Measurements from ENCODE around the gene SH3RF3. TPM values are rescaled to one million over a fixed set of nuclear protein-coding genes. Genes with fewer than 3 reads are reported as not detected.

Gene SH3RF3
- 0.28 TPM in 2 replicates for total RNA-seq (ENCODE audit: low replicate concordance)

DNA sequence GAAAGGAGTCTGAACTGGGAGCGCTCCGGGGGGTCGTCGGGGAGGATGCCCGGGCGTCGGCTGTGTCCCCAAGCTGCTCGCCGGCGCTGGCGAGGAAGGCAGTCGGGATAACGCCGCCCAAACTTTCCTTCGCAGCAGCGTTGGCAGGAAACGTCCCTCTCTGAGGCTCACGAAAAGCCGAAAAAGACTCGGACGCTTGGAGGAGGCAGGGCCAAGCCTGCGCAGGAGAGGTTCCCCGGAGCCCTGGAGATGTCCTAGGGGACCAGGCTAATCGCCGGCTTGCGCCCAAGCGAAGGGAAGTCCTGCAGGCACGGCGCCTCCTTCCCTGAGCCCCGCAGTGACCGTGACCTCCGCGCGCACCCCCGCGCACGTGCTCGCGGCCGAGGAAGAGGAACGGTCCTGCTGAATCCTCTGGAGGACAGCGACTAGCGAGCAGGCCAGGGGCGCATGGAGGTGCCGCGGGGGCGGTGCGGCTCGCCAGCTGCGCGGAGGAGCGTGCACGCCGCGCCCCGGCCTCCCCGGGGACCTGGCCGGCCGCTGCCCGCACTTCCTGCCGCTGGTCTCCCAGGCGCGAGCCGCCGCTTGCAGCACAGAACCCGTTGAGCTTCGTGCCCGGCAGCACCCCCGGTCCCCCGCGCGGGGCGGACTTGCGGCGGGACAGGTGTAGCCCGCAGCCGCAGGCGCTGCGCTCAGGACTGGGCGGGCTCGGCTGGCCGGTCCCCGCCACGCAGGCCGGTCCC, at the start of gene SH3RF3:
TSS of gene SH3RF3 (plus strand) at position 590 of the 740 bp plus-strand sequence.
- peak within 1 kb of the TSS; percentile 98 for H3K4me2 ChIP-seq
- no peak within 1 kb of the TSS for H3K9ac ChIP-seq
- peaks cover 10% of the 10 kb centered on the region for H4K20me1 ChIP-seq (ENCODE audit: low read depth)
- Mint-ChIP-seq H3K36me3 (peaks cover 2% of the 10 kb centered on the region), H3K4me3 (peak within 1 kb of the TSS; percentile 95), H3K27me3 (ENCODE audit: insufficient read depth, low read depth) (peaks cover 22% of the 10 kb centered on the region), H3K9me3 (no peaks in the 10 kb centered on the region), H3K4me1 (peaks cover 32% of the 10 kb centered on the region), H3K27ac (no peak within 1 kb of the TSS)
- H3K4me3 ChIP-seq = peak within 1 kb of the TSS; percentile 71
- peak; percentile 68 for DNase-seq (ENCODE audit: low spot score)
- H3K27me3 ChIP-seq = peaks cover 81% of the 10 kb centered on the region
- peak within 1 kb of the TSS; percentile 96 for H2AFZ ChIP-seq (replicated peaks)
- TF ChIP-seq EZH2 (IDR thresholded peaks at IDR 0.05) (peak; percentile 97), CTCF (IDR thresholded peaks at IDR 0.05) (no peak), EZH2phosphoT487 (IDR thresholded peaks at IDR 0.05) (peak; percentile 82)
- no peaks in the 10 kb centered on the region for H3K79me2 ChIP-seq (ENCODE audit: low read depth)
- no peaks in the 10 kb centered on the region for H3K4me1 ChIP-seq
- no peaks in the 10 kb centered on the region for H3F3A ChIP-seq (ENCODE audit: low read depth)
- H3K9me3 ChIP-seq (ENCODE audit: low read depth) = no peaks in the 10 kb centered on the region
- H3K36me3 ChIP-seq = no peaks in the 10 kb centered on the region
- H3K27ac ChIP-seq = no peak within 1 kb of the TSS

DNA sequence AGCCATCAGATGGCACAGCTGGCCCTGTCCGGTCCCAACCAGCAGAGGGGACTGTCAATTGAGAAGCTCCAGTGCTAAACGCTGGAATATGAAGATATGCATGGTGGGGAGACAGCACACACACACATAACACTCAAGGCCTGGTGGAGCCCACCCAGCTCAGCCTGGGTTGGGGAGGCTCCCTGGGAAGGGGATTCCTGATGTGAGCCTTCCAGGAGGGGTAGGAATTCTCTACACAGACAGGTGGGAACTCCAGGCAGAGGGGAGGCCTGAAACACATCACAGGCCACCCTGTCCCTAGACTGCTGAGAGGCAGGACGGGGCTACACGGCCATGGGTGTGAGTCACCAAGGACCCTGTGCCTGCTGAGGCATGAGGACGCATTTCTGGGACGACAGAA, 49.4 kb upstream of the SH3RF3 start:
- no peaks in the 10 kb centered on the region for H3K4me1 ChIP-seq

GRCh38 chr2:109080109-109080508, 48.9 kb upstream of the SH3RF3 start:
- Histone ChIP-seq H3K27ac (no peak overlapping the region), H4K20me1 (ENCODE audit: low read depth) (no peaks in the 10 kb centered on the region), H3K27me3 (no peaks in the 10 kb centered on the region), H3K36me3 (no peaks in the 10 kb centered on the region), H3K4me2 (no peak overlapping the region), H2AFZ (replicated peaks) (no peak overlapping the region), H3K79me2 (ENCODE audit: low read depth) (no peaks in the 10 kb centered on the region), H3K9ac (no peak overlapping the region), H3F3A (ENCODE audit: low read depth) (no peaks in the 10 kb centered on the region), H3K9me3 (ENCODE audit: low read depth) (no peaks in the 10 kb centered on the region), H3K4me1 (no peaks in the 10 kb centered on the region), H3K4me3 (no peak overlapping the region)
- H3K4me1 Mint-ChIP-seq = peaks cover 7% of the 10 kb centered on the region
- H3K36me3 Mint-ChIP-seq = no peaks in the 10 kb centered on the region
- H3K27me3 Mint-ChIP-seq (ENCODE audit: insufficient read depth, low read depth) = peaks cover 3% of the 10 kb centered on the region
- H3K27ac Mint-ChIP-seq = peak overlapping the region; percentile 46
- DNase-seq (ENCODE audit: low spot score) = no peak
- peaks cover 6% of the 10 kb centered on the region for H3K9me3 Mint-ChIP-seq
- peak overlapping the region; percentile 7 for H3K4me3 Mint-ChIP-seq
- TF ChIP-seq EZH2phosphoT487 (IDR thresholded peaks at IDR 0.05) (no peak), EZH2 (IDR thresholded peaks at IDR 0.05) (no peak), CTCF (IDR thresholded peaks at IDR 0.05) (no peak)

More for the DNA sequence above, 49.4 kb upstream of the SH3RF3 start:
- Histone ChIP-seq H3K9me3 (ENCODE audit: low read depth) (no peaks in the 10 kb centered on the region), H3K27ac (no peak overlapping the region), H3K79me2 (ENCODE audit: low read depth) (no peaks in the 10 kb centered on the region), H3K9ac (no peak overlapping the region), H3F3A (ENCODE audit: low read depth) (no peaks in the 10 kb centered on the region), H3K36me3 (no peaks in the 10 kb centered on the region), H3K4me2 (no peak overlapping the region), H4K20me1 (ENCODE audit: low read depth) (no peaks in the 10 kb centered on the region), H2AFZ (replicated peaks) (no peak overlapping the region), H3K27me3 (no peaks in the 10 kb centered on the region), H3K4me3 (no peak overlapping the region)
- Mint-ChIP-seq H3K27ac (peak overlapping the region; percentile 46), H3K9me3 (peaks cover 6% of the 10 kb centered on the region), H3K4me1 (peaks cover 7% of the 10 kb centered on the region), H3K36me3 (no peaks in the 10 kb centered on the region), H3K27me3 (ENCODE audit: insufficient read depth, low read depth) (peaks cover 3% of the 10 kb centered on the region), H3K4me3 (no peak overlapping the region)
- TF ChIP-seq EZH2phosphoT487 (IDR thresholded peaks at IDR 0.05) = no peak
- TF ChIP-seq CTCF (IDR thresholded peaks at IDR 0.05) = no peak
- no peak for TF ChIP-seq EZH2 (IDR thresholded peaks at IDR 0.05)
- DNase-seq (ENCODE audit: low spot score) = no peak
